Measurements from ENCODE around the gene SGF29. TPM values are rescaled to one million over a fixed set of nuclear protein-coding genes. Genes with fewer than 3 reads are reported as not detected.
A peak's percentile ranks its signal among the peaks of the same experiment; 100 is the strongest.
"Not testable (repeated sequence)": the region's sequence is repeated elsewhere in the genome, so short reads cannot be mapped to it uniquely, and the experiment has no call there.

The SGF29 gene
- total RNA-seq, 1 donor from 2014 or later, result 10.6 TPM

- no peaks in the 10 kb centered on the region for H3K4me1 ChIP-seq (ENCODE audit: insufficient read depth, low read length)
- Mint-ChIP-seq H3K4me3 (ENCODE audit: unreplicated experiment) (no peak overlapping the region), H3K4me1 (ENCODE audit: low read depth, unreplicated experiment) (no peaks in the 10 kb centered on the region), H3K9me3 (ENCODE audit: unreplicated experiment) (peaks cover 3% of the 10 kb centered on the region), H3K36me3 (ENCODE audit: low read depth, unreplicated experiment) (peaks cover 4% of the 10 kb centered on the region), H3K27ac (ENCODE audit: unreplicated experiment) (no peak overlapping the region), H3K27me3 (ENCODE audit: low read depth, unreplicated experiment) (peaks cover 20% of the 10 kb centered on the region)
- no peaks in the 10 kb centered on the region for H3K27me3 ChIP-seq (ENCODE audit: insufficient read depth, low read length)
- no peak overlapping the region for H3K4me3 ChIP-seq (ENCODE audit: insufficient read depth, low read depth, low read length)
- no peak overlapping the region for H2AFZ ChIP-seq (ENCODE audit: low read depth, low read length)
- no peak overlapping the region for H3K9ac ChIP-seq (ENCODE audit: low read length)
- TF ChIP-seq CTCF (IDR thresholded peaks at IDR 0.05; ENCODE audit: insufficient read depth, low read depth, low read length) (no peak), EZH2 (IDR thresholded peaks at IDR 0.05; ENCODE audit: insufficient read depth, low read length) (no peak)
- DNase-seq (ENCODE audit: low read depth) (no peak), FAIRE-seq (no peak)
- H3K4me2 ChIP-seq (ENCODE audit: low read length), result no peak overlapping the region
- no peaks in the 10 kb centered on the region for H3K79me2 ChIP-seq (ENCODE audit: insufficient read depth, low read length)
- no peaks in the 10 kb centered on the region for H3K9me3 ChIP-seq (ENCODE audit: insufficient read depth, low read depth, low read length)
- no peak overlapping the region for H3K27ac ChIP-seq (ENCODE audit: low read depth, low read length)
- no peaks in the 10 kb centered on the region for H3K36me3 ChIP-seq (ENCODE audit: insufficient read depth, low read length)
- H4K20me1 ChIP-seq (ENCODE audit: insufficient read depth, low read length), result no peaks in the 10 kb centered on the region
Measured at GRCh38 chr16:28522792-28523191, 30.9 kb upstream of the SGF29 start.

GRCh38 chr16:28524681-28525171 is 29.0 kb upstream of the SGF29 start:
- H3K4me3 Mint-ChIP-seq (ENCODE audit: unreplicated experiment), result no peak overlapping the region
- FAIRE-seq, result no peak
- H3K4me2 ChIP-seq (ENCODE audit: low read length), result no peak overlapping the region
- H4K20me1 ChIP-seq (ENCODE audit: insufficient read depth, low read length), result no peaks in the 10 kb centered on the region
- no peaks in the 10 kb centered on the region for H3K36me3 ChIP-seq (ENCODE audit: insufficient read depth, low read length)
- peaks cover 20% of the 10 kb centered on the region for H3K27me3 Mint-ChIP-seq (ENCODE audit: low read depth, unreplicated experiment)
- H3K36me3 Mint-ChIP-seq (ENCODE audit: low read depth, unreplicated experiment), result peaks cover 4% of the 10 kb centered on the region
- no peak overlapping the region for H3K9ac ChIP-seq (ENCODE audit: low read length)
- H3K4me1 ChIP-seq (ENCODE audit: insufficient read depth, low read length), result no peaks in the 10 kb centered on the region
- no peaks in the 10 kb centered on the region for H3K27me3 ChIP-seq (ENCODE audit: insufficient read depth, low read length)
- no peaks in the 10 kb centered on the region for H3K79me2 ChIP-seq (ENCODE audit: insufficient read depth, low read length)
- no peak overlapping the region for H3K27ac ChIP-seq (ENCODE audit: low read depth, low read length)
- no peaks in the 10 kb centered on the region for H3K4me1 Mint-ChIP-seq (ENCODE audit: low read depth, unreplicated experiment)
- H3K4me3 ChIP-seq (ENCODE audit: insufficient read depth, low read depth, low read length), result no peak overlapping the region
- peaks cover 3% of the 10 kb centered on the region for H3K9me3 Mint-ChIP-seq (ENCODE audit: unreplicated experiment)
- TF ChIP-seq EZH2 (IDR thresholded peaks at IDR 0.05; ENCODE audit: insufficient read depth, low read length), result no peak
- no peak for TF ChIP-seq CTCF (IDR thresholded peaks at IDR 0.05; ENCODE audit: insufficient read depth, low read depth, low read length)
- no peak for DNase-seq (ENCODE audit: low read depth)
- no peak overlapping the region for H2AFZ ChIP-seq (ENCODE audit: low read depth, low read length)
- no peaks in the 10 kb centered on the region for H3K9me3 ChIP-seq (ENCODE audit: insufficient read depth, low read depth, low read length)
- no peak overlapping the region for H3K27ac Mint-ChIP-seq (ENCODE audit: unreplicated experiment)

- H3K27me3 ChIP-seq (ENCODE audit: insufficient read depth, low read length), result no peaks in the 10 kb centered on the region
- no peak overlapping the region for H3K9ac ChIP-seq (ENCODE audit: low read length)
- no peaks in the 10 kb centered on the region for H3K79me2 ChIP-seq (ENCODE audit: insufficient read depth, low read length)
- H3K27ac ChIP-seq (ENCODE audit: low read depth, low read length), result no peak overlapping the region
- no peak overlapping the region for H2AFZ ChIP-seq (ENCODE audit: low read depth, low read length)
- peaks cover 14% of the 10 kb centered on the region for H3K27me3 Mint-ChIP-seq (ENCODE audit: low read depth, unreplicated experiment)
- H4K20me1 ChIP-seq (ENCODE audit: insufficient read depth, low read length), result no peaks in the 10 kb centered on the region
- H3K4me3 Mint-ChIP-seq (ENCODE audit: unreplicated experiment), result no peak overlapping the region
- no peaks in the 10 kb centered on the region for H3K4me1 Mint-ChIP-seq (ENCODE audit: low read depth, unreplicated experiment)
- H3K27ac Mint-ChIP-seq (ENCODE audit: unreplicated experiment), result peak overlapping the region; percentile 20
- no peak for FAIRE-seq
- H3K4me3 ChIP-seq (ENCODE audit: insufficient read depth, low read depth, low read length), result no peak overlapping the region
- H3K9me3 ChIP-seq (ENCODE audit: insufficient read depth, low read depth, low read length), result no peaks in the 10 kb centered on the region
- H3K36me3 ChIP-seq (ENCODE audit: insufficient read depth, low read length), result no peaks in the 10 kb centered on the region
- H3K4me1 ChIP-seq (ENCODE audit: insufficient read depth, low read length), result no peaks in the 10 kb centered on the region
- DNase-seq (ENCODE audit: low read depth), result no peak
- TF ChIP-seq CTCF (IDR thresholded peaks at IDR 0.05; ENCODE audit: insufficient read depth, low read depth, low read length) (no peak), EZH2 (IDR thresholded peaks at IDR 0.05; ENCODE audit: insufficient read depth, low read length) (no peak)
- H3K9me3 Mint-ChIP-seq (ENCODE audit: unreplicated experiment), result peaks cover 3% of the 10 kb centered on the region
- H3K4me2 ChIP-seq (ENCODE audit: low read length), result no peak overlapping the region
- peaks cover under 1% of the 10 kb centered on the region for H3K36me3 Mint-ChIP-seq (ENCODE audit: low read depth, unreplicated experiment)
Measured at GRCh38 chr16:28526201-28527099, 27.3 kb upstream of the SGF29 start.

GRCh38 chr16:28527100-28527785 is 26.5 kb upstream of the SGF29 start:
- not testable (repeated sequence) for H3K27ac ChIP-seq (ENCODE audit: low read depth, low read length); H3K27me3 ChIP-seq (ENCODE audit: insufficient read depth, low read length); H3K36me3 Mint-ChIP-seq (ENCODE audit: low read depth, unreplicated experiment); DNase-seq (ENCODE audit: low read depth); H3K9me3 ChIP-seq (ENCODE audit: insufficient read depth, low read depth, low read length); H3K27ac Mint-ChIP-seq (ENCODE audit: unreplicated experiment); H3K4me2 ChIP-seq (ENCODE audit: low read length); H2AFZ ChIP-seq (ENCODE audit: low read depth, low read length); H3K79me2 ChIP-seq (ENCODE audit: insufficient read depth, low read length); H3K4me3 Mint-ChIP-seq (ENCODE audit: unreplicated experiment); H3K9ac ChIP-seq (ENCODE audit: low read length); FAIRE-seq; H3K4me1 ChIP-seq (ENCODE audit: insufficient read depth, low read length); H3K4me1 Mint-ChIP-seq (ENCODE audit: low read depth, unreplicated experiment); H4K20me1 ChIP-seq (ENCODE audit: insufficient read depth, low read length); H3K4me3 ChIP-seq (ENCODE audit: insufficient read depth, low read depth, low read length); H3K9me3 Mint-ChIP-seq (ENCODE audit: unreplicated experiment); H3K36me3 ChIP-seq (ENCODE audit: insufficient read depth, low read length)
- H3K27me3 Mint-ChIP-seq (ENCODE audit: low read depth, unreplicated experiment), result peaks cover 11% of the 10 kb centered on the region
